Measurements from ENCODE around the gene MIX23. TPM values are rescaled to one million over a fixed set of nuclear protein-coding genes. Genes with fewer than 3 reads are reported as not detected.

Gene MIX23
- total RNA-seq, 1 experiment from 2014 or later, result 94.4 TPM

- TSS peak; percentile 70 for BruUV-seq (replicated peaks)
- peak within 1 kb of the TSS; percentile 99 for H3K27ac Mint-ChIP-seq (ENCODE audit: low read depth, unreplicated experiment)
- peaks cover 72% of the 10 kb centered on the region for H3K36me3 Mint-ChIP-seq (ENCODE audit: insufficient read depth, unreplicated experiment)
- H3K9me3 Mint-ChIP-seq (ENCODE audit: unreplicated experiment), result no peaks in the 10 kb centered on the region
- CTCF ChIA-PET, result interaction anchor here (0.5 to 3.7 kb wide), 7 partner anchors 18 to 263 kb away, joined by 3 to 23 read pairs (median 4); partner anchors contain the start of gene FAM162A
- TF ChIP-seq, protein P1, sequence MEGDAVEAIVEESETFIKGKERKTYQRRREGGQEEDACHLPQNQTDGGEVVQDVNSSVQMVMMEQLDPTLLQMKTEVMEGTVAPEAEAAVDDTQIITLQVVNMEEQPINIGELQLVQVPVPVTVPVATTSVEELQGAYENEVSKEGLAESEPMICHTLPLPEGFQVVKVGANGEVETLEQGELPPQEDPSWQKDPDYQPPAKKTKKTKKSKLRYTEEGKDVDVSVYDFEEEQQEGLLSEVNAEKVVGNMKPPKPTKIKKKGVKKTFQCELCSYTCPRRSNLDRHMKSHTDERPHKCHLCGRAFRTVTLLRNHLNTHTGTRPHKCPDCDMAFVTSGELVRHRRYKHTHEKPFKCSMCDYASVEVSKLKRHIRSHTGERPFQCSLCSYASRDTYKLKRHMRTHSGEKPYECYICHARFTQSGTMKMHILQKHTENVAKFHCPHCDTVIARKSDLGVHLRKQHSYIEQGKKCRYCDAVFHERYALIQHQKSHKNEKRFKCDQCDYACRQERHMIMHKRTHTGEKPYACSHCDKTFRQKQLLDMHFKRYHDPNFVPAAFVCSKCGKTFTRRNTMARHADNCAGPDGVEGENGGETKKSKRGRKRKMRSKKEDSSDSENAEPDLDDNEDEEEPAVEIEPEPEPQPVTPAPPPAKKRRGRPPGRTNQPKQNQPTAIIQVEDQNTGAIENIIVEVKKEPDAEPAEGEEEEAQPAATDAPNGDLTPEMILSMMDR (IDR thresholded peaks at IDR 0.05; ENCODE audit: unreplicated experiment), result no peak
- H3K4me1 Mint-ChIP-seq (ENCODE audit: insufficient read depth, unreplicated experiment), result peaks cover 32% of the 10 kb centered on the region
- intact Hi-C loops (cut with micrococcal nuclease), result loop anchor here (5.0 kb wide), 1 partner anchor 96 kb away; the partner anchor contains the start of gene KPNA1
- H3K4me3 Mint-ChIP-seq (ENCODE audit: unreplicated experiment), result peak within 1 kb of the TSS; percentile 99
- H3K27me3 Mint-ChIP-seq (ENCODE audit: insufficient read depth, unreplicated experiment), result no peaks in the 10 kb centered on the region
- POLR2A ChIA-PET, result interaction anchor here (0.6 to 4.8 kb wide), 46 partner anchors 8 to 871 kb away, joined by 3 to 91 read pairs (median 5); partner anchors contain the start of genes CSTA, DTX3L, FAM162A and HSPBAP1
- peak; percentile 98 for DNase-seq (ENCODE audit: unreplicated experiment)
Observed at GRCh38 chr3:122415762-122416654, 33.0 kb upstream of the MIX23 start, which contains the start of gene WDR5B. Gene WDR5B, minus strand, starts transcription at chr3:122416062. Its CDS starts 534 bp downstream, at chr3:122415528.

DNA sequence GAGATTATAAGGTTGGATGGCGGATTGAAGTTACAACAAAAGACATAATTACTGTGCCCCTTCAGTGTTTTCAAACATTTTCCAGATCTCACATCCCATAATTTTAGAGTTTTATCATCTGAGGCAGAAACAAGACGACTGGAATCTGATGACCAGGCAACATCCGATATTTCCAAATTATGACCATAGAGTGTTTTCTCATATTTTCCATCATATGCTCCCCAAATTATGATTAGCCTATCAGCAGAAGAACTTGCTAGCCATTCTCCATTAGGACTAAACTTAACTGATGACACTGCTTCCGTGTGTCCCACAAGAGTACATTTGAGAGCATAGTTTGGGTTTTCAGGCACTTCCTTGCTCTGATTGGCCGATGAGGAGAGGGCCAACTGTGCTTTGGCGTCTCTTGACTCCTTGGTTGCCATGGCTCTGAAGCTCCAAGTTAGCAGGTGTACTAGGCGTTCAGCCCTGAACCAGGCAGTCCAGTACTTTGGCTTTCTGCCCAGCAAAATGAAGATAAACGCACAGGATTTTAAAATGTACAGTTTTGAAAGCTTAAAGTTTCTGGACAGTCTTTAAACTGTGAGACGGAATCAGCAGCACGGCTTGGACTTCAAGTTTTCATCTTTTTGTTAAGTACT, 32.2 kb upstream of the MIX23 start:
- ChIA-PET POLR2A (interaction anchor here (0.8 to 4.8 kb wide), 18 partner anchors 9 to 150 kb away, joined by 3 to 91 read pairs (median 11); partner anchors contain the start of genes DTX3L, FAM162A, KPNA1 and MIX23), CTCF (interaction anchor here (1.1 to 3.7 kb wide), 5 partner anchors 19 to 109 kb away, joined by 3 to 23 read pairs (median 9); partner anchors contain the start of gene FAM162A)
- peaks cover 70% of the 10 kb centered on the region for H3K36me3 Mint-ChIP-seq (ENCODE audit: insufficient read depth, unreplicated experiment)

GRCh38 chr3:122414391-122414790, 31.4 kb upstream of the MIX23 start:
- CTCF ChIA-PET, result interaction anchor here (0.6 to 3.7 kb wide), 5 partner anchors 15 to 124 kb away, joined by 3 to 23 read pairs (median 4); no protein-coding TSS in a partner anchor
- Mint-ChIP-seq H3K4me3 (ENCODE audit: unreplicated experiment) (peak overlapping the region; percentile 99), H3K4me1 (ENCODE audit: insufficient read depth, unreplicated experiment) (peaks cover 37% of the 10 kb centered on the region), H3K27me3 (ENCODE audit: insufficient read depth, unreplicated experiment) (no peaks in the 10 kb centered on the region), H3K9me3 (ENCODE audit: unreplicated experiment) (no peaks in the 10 kb centered on the region), H3K27ac (ENCODE audit: low read depth, unreplicated experiment) (peak overlapping the region; percentile 99), H3K36me3 (ENCODE audit: insufficient read depth, unreplicated experiment) (peaks cover 74% of the 10 kb centered on the region)
- DNase-seq (ENCODE audit: unreplicated experiment), result no peak
- POLR2A ChIA-PET, result interaction anchor here (0.7 to 4.8 kb wide), 8 partner anchors 8 to 145 kb away, joined by 3 to 91 read pairs (median 15); partner anchors contain the start of genes FAM162A and MIX23
- no TSS peak for BruUV-seq (replicated peaks)
- intact Hi-C loops (cut with micrococcal nuclease), result no loop called here
- TF ChIP-seq, protein P1 (IDR thresholded peaks at IDR 0.05; ENCODE audit: unreplicated experiment), result no peak

More for the DNA sequence above, 32.2 kb upstream of the MIX23 start:
- TSS peak; percentile 69 for BruUV-seq (replicated peaks)
- peak overlapping the region; percentile 99 for H3K27ac Mint-ChIP-seq (ENCODE audit: low read depth, unreplicated experiment)
- no peaks in the 10 kb centered on the region for H3K9me3 Mint-ChIP-seq (ENCODE audit: unreplicated experiment)
- H3K4me3 Mint-ChIP-seq (ENCODE audit: unreplicated experiment), result peak overlapping the region; percentile 99
- peaks cover 37% of the 10 kb centered on the region for H3K4me1 Mint-ChIP-seq (ENCODE audit: insufficient read depth, unreplicated experiment)
- H3K27me3 Mint-ChIP-seq (ENCODE audit: insufficient read depth, unreplicated experiment), result no peaks in the 10 kb centered on the region
- TF ChIP-seq, protein P1 (IDR thresholded peaks at IDR 0.05; ENCODE audit: unreplicated experiment), result no peak
- peak; percentile 56 for DNase-seq (ENCODE audit: unreplicated experiment)
- intact Hi-C loops (cut with micrococcal nuclease), result loop anchor here (5.0 kb wide), 1 partner anchor 97 kb away; the partner anchor contains the start of gene KPNA1
